SHP77 (cell line): ENCODE results near the gene SH2B2.

Experiments
- DNase-seq, 2 experiments: peaks; one replicate each; lab custom pipeline; 2025; lab: John Stamatoyannopoulos, UW

SH2B2 gene

DNA sequence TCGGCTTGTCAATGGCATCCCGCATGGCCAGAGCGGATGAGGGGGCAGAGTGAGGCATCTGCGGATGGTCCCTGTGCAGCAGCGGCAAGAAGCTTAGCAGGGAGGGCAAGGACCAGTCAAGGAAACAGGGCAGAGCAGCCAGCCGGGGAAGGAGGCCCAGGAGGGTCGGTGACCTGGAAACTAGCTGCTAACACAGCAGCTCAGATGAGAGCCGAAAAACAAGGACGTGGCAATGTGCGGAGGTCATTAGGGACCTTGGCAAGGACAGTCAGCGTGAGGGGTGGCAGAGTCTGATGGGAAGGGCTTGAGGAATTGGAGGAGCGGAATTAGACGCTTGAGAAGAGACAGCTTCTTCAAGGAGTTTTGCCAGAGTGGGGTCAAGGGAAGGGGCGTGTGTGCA, 20.1 kb upstream of the SH2B2 start:
- DNase-seq, result no peak

DNA sequence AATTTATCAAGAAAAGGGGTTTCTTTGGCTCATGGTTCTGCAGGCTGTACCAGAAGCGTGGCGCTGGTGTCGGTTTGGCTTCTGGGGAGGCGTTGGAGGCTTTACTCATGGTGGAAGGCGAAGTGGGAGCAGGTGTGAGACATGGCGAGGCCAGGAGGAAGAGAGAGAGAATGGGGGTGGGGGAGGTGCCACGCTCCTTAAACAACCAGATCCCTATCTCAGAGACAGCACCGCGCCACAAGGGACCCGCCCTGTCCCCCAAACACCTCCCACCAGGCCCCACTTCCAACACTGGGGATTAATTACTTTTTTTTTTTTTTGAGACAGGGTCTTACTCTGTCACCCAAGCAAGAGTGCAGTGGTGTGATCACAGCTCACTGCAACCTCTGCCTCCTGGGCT, 18.0 kb upstream of the SH2B2 start:
- DNase-seq, result no peak

DNA sequence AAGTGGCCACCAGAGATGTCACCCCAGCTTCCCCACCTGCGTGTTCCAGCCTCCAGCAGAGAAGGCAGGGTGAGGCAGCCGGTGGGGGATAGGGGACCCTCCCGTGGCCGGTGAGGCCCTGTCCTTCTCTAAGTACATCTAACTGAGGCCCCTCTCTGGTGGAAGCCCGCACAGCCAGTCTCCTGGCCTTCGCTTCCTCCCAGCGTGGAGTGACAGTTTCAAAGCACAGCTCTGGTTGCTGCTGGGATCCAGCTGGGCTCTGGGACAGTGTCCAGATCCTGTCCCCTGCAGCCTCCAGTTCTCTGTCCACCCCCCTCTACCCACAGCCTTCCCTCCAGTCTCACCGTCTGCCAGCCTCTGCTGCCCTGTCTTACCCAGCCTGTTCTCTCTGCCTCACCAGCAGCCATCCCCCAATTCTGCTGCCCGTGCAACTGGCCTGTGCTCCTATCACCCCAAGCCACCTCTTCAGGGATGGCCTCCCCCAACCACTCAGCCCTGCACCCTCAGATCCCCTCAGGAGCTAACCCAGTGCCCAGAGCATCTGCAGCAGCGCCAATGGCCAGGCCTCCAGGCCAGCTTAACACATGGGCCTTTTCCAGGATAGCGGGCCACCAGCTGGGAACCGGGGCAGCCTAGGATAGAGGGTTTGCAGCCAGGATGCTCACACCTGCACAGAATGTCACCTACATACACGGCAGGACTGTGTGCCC, 16.3 kb upstream of the SH2B2 start:
- no peak for DNase-seq

DNA sequence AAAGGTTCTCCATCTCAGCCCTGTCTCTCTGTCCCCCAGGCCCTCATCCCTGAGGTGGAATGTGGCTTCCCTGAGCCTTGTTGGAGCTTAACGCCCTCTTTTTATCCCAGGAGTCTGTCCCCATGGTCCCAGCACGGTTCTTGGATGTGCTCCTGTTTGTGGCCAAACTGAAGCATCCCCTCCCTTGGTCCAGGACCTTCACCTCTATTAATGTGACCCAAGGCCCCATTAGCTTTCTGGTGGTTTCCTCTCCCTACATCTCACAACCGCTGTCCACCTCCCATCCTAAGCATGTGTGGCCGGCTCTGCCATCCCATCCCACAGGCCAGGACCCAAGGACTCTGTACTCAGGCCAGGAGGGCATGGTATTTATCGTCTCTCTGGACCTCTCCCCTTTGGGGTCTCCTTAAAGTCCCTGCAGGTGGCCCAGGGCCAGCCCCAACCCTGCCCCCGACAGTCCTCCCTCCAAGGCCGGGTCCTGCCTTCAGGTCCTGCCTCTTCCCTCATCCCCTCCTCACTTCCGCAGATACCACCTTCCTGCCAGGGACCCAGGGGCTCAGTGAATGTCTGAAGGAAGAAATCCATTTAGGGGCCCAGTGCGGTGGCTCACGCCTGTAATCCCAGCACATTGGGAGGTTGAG, 15.4 kb upstream of the SH2B2 start:
- no peak for DNase-seq

DNA sequence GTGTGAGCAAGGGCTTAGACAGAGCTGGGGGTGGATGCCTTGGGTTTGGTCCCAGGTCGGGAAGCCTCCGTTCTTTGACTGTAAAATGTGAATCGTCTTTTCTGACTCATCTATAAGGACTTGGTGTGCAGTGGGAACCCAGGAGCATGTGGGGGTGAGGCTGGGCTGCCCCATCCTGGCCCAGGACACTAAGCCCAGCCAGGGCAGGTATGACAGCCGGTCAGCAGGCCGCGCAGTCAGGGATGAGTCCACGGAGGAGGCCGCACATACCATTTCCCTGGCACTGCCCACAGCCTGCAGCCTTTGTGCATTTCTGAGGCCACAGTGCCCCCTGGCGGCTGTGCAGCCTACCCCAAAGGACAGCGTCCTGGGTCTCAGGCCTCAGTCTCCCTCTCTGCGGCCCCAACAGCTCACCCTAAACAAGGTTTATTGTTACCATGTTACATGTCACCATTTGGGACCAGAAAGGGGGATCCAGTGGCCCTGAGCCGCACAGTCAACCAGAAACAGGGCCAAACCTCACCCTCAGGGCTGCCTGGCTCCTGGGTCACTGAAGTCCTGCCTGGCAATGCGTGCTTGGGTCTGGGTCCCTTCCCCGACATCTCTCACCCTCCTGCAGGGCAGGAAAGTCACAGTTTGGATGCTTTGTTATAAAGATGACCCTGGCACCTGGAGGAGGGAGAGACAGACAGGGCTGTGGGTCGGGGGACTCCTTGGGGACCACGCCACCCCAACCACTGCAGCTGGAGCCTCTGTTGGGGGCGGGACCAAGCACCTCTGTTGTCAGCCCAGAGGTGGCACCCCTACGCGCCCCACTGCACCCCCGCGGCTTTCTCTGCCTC, 14.4 kb upstream of the SH2B2 start:
- peak; percentile 52 to 56 for DNase-seq

DNA sequence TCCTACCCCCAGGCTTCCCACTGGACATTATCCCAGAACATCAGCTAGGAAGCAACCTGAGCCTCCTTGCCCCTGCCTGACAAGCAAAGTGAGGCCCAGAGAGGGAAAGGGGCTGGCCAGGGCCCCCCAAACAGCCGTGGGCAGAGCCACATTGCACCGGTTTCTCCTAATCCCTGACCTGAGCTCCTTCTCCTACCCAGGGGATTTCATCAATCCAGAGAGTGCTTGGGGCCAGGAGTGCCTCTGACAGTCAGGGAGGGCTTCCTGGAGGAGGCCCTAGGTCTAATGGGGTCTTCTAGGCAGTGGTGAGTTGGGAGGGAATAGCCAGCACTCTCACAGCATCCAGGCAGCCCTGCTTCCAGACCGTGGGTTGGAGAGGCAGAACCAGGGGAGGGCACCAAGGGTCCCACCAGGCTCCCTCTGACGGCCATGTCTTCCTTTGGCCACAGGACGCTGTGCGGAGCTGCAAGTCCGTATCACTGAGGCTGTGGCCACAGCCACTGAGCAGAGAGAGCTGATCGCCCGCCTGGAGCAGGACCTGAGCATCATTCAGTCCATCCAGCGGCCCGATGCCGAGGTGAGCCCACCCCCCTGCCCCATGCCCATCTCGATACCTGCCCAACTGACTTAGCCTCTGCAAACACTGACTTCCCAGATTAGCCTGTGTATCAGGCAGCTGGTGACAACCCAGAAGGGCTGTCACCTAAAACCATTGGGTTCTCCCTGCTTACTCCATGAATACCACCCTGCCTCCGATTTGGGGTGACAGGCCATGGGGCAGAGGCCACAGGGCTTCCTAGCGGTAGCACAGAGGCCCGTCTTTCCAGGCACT, 13.5 kb upstream of the SH2B2 start:
- no peak for DNase-seq

DNA sequence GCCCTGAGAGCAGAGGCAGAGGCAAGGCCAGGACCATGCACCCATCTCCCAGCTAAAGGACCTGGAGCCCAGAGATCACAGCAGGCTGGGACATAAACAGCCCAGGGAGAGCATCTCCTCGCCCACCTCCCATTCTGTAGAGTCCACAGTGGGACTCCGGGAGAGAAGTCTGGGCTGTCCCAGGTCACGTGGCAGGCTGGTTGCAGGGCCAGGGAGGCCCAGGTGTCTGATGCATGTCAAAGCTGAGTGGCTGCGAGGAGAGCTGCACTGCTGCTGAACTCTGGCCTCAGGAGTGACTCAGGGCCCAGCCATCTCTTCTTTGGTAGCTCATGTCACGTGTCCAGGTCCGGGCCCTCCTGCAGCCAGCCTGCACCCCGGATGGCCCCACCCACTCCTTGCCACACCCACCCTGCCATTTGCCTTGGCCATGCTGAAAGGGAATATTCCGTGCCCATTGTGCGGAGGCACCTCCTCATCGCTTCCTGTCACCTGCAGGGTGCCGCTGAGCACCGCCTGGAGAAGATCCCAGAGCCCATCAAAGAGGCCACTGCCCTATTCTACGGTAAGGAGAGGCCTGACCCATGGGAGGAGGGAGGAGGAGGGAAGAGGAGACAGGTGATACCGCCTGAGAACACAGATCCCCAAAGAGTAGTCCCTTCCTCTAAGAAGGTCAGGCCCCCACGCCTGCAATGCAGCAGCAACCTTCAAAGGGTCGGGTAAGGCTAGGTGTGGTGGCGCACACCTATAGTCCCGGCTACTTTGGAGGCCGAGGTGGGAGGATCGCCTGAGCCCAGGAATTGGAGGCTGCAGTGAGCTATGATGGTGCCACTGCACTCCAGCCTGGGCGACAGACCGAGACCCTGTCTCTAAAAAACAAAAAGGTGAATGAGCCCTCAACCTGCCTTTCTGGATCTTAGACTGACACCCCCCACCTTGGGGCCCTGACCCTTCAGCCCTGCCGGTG, 12.6 kb upstream of the SH2B2 start:
- no peak for DNase-seq

DNA sequence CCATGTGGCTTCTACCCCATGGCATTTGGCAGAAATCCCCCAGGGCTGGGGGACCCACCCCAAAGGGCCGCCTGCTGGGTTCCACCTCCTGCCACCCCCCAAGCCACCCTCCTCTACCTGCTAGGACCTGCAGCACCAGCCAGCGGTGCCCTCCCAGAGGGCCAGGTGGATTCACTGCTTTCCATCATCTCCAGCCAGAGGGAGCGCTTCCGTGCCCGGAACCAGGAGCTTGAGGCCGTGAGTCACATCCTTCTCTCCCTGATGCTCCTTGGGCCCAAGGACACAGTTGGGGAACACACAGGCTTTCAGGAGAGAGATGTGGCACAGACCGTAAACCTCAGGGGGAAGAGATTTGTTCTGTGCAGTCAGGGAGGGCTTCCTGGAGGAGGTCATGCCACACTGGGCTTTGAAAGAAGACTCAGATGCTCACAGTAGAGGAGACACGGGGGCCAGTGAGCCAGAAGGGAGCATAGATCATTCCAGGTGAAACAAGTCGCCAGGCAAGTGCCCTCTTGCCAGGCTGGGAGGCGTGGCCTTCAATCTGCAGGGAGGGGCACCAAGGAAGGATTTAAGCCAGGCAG, 11.5 kb upstream of the SH2B2 start:
- no peak for DNase-seq

DNA sequence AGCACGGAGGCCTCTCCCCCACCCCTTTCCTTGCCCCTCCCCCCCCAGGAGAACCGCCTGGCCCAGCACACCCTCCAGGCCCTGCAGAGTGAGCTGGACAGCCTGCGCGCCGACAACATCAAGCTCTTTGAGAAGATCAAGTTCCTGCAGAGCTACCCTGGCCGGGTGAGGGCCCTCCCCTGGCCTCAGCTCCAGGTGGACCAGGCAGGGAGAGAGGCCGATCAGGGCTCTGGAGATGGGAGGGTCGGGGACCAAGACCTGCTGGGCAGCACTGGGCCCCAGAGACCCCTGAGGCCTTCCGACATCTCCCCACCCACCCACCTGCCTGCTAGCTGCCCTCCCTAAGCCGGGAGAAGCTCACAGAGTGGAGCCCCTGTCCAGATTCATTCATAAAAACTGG, 8.8 kb upstream of the SH2B2 start:
- no peak for DNase-seq

DNA sequence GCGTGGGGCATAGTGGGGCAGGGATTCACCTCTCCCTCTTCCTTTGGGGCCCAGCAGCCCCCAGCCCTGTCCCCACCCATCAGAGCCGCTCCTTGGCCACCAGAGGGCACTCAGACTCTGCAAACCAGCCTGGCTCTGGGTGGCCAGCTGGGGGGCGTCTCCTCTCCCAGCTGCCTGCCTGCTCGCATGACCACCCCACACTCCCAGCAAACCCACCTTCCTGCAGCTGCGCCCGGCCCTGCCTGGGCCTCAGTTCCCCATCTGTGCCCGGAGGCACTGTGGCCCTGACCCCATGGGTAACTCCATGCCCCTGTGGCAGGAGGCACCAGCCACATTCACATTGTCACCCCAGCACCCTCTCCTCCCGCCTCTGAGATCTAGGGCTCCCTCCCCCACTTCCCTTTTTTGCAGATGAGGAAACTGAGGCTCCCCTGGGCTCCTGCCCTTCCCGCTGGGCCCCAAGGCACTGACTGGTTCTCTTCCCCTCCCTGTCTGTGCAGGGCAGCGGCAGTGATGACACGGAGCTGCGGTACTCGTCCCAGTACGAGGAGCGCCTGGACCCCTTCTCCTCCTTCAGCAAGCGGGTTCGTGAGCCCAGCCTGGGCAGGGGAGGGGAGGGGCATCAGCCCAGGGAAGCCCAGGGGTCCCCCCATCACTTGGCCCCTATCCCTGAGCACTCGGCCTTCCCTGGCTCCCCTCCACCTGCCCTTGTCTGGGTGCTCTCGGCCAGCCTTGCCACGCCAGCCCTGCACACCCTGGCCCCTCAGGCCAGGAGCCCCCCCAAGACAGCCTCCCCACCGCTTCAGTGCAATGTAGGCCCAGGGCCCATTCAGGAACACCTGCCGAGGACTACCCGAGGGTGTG, 6.9 kb upstream of the SH2B2 start:
- peak; percentile 45 to 53 for DNase-seq

DNA sequence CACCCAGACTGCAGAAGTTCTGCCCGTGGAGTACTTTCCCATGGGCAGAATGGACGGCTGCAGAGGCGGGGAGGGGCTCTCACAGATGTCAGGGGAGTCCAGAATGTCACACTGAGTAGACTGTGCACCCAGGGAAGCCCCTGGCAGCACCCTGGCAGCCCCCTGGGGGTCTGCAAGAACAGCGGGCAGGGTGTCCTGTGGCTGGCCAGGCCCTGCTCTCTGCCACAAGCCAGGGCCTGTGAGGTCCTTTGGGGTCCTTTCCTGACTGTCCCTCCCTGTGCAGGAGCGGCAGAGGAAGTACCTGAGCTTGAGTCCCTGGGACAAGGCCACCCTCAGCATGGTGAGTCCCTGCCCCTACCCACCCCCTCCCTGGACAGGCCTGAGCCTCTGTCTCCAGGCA, 6.1 kb upstream of the SH2B2 start:
- no peak for DNase-seq

DNA sequence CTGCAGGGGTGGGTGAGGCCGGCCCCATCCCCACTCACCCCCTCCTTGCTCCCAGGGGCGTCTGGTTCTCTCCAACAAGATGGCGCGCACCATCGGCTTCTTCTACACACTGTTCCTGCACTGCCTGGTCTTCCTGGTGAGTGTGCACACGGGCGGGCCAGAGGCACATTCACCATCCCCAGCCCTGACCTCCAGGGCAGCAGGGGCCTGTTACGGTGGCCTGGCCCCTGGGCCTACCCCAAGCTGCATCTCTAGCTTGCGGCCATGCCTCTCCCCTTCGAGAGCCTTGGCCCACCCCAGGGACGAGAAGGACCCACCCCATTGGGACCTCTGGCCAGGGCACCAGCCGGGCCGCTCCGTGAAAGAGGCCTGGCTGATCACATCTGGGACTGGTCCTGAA, 4.9 kb upstream of the SH2B2 start:
- DNase-seq, result no peak

DNA sequence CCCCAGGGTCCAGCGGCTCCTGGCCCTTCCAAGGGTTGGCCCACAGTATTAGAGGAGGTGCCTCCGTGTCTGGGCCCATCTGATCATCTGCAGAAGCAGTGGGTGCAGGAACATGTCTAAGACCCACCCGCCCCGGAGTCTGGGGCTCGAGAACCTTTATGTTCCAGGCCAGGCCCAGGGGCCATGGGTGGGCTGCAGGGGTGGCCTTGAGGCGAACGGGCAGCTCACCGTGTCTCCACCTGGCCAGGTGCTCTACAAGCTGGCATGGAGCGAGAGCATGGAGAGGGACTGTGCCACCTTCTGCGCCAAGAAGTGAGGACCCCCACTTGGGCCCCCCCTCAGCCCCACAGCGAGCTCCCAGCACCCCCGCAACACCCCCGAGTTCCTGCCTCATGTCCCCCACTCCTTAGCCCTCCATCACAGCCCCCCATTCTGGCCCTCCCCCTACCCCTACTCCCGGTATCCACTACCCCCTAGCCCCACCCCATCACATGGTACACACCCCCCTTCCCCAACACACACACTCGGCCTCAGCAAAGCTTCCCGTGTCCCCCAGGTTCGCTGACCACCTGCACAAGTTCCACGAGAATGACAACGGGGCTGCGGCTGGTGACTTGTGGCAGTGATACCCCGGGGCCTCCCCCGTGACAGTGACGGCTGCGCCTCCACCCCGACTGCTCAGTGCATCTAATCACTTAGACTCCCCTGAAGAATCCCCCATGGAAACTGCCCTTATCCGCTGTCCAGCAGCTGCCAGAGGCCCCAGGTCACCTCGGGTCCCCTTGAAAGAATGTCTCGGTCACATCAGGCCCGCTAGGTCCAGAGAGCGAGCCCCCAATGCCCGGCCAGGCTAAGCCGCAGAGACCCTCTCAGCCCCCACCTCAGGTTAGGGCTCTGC, 4.0 kb upstream of the SH2B2 start:
- DNase-seq, result no peak

DNA sequence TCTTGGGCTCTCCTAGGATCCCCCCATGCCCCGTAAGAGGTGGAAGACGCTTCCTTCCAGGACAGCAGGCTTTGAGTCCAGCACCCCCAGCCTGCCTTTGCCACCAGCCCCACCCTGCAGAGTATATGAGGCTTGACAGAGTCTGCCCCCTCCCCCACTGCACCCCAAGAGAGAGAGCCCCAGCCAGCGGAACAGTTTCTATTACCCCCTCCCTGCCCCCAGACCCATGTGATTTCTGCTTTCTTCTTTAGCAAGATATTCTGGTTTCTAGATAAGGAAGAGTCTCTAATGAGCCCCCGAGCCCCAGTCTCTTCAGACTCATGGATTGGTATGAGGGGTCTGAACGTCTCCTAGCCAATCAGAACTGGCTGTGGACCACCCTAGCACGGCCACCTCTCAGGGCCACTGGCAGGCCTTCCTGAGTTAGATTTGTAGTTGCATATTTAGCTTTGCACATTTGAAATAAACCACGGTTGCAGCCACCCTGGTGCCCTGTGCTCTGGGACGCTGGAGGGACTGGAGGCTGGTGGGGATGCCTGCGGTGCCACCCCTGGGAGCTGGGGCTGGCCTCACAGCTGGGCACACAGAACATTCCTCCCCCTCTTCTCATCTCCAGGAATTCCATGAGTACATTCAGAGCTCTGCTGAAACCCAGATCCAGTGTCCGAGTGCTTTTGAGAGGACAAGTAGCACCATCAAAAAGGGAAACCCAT, 3.0 kb upstream of the SH2B2 start:
- DNase-seq, result no peak

DNA sequence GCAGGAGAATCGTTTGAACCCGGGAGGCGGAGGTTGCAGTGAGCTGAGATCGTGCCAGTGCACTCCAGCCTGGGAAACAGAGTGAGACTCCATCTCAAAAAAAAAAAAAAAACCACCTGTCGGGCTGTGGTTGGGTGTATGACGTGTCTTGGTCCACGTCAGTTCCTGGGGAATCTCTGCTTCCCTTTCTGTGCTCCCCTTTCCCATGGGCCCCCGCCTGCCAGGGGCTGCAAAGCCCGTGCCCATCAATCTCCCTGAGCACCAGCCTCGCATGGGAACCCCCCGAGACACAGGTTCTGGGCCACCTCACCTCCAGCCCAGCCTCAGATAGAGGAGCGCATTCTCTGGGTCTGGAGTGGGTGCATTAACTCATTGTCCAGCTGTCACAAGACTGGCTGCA, 2.3 kb upstream of the SH2B2 start:
- no peak for DNase-seq

DNA sequence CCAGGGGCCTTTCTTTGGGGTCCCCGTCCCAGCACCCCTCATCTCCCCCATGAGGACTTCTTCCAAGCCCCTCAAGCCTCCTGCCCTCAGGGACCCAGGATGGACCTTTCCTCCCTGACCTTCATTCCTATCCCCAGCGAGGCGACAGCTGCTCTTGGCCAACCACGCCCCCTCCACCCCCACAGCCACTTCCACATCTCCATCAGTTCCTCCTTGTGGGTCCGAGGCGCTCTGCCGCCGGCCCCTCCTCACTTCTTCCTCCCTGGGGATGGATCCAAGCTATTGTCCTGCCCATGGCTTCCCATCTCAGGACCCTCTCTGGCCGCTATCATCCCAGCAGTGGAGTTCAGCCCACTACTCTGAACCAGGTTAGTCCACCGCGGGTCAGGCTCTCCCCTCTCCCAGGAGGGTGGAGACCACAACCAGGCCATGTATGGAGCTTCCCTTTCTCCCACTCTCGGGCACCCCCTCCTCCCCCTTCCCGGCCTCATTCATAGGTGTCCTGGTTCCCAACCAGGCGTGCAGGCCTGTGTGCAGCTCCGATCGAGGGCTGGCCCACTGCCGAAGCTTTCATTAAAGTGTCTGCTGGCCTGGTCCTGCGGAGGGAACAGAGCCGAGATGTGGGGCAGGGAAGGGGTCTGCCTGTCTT, 1.7 kb upstream of the SH2B2 start:
- no peak for DNase-seq

DNA sequence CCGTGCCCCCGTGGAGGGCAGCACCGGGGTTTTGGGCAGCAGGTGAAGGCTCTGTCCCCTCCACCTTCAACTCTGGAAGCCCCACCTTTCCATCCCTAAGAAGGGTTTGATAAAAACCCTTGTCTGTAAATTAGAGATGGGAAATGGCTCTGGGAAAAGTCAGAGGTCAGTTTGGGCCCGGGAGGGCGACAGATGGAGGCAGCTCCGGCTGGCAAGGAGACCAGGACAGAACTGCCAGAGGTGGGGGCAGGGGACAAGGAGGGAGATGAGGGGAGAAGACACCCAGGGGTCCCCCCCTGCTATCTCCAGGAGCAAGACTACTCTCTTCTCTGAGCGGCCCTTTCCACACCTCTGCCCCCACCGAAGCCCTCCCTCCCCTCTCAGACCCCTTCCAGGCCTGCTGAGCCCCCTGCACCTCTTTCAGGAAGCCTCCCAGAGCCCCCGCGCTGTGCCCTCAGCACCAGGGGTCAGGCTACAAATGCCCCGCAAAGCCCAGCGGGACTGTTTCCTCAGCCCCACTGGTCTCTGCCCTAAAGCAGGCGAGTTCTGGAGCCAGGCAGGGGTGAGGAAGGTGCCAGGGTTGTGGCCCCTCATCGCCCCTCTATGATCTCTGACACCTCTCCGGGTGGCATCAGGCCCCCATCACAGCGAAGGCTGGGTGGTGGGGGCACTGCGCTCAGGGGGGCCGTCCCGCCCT, 980 bp upstream of the SH2B2 start:
- DNase-seq, result no peak
